HEK293T (cell line): ENCODE measurements around the gene ENTPD8.

Experiments
- CTCF ChIA-PET: fragments of 350-600 bp; formaldehyde crosslinking; extraction: SDS; loops from one replicate; lab custom pipeline; 2021; ENCODE audit warnings: antibody characterized with exemption, inconsistent platforms; lab: Yijun Ruan, JAX
- POLR2A ChIA-PET: fragments of 350-600 bp; formaldehyde crosslinking; extraction: SDS; loops from one replicate; lab custom pipeline; 2020; ENCODE audit warnings: antibody characterized with exemption, inconsistent platforms; lab: Yijun Ruan, JAX
- DNase-seq: peaks from one replicate; pipeline ENCODE4 v3.0.0; 2012; ENCODE audit warnings: mixed read lengths; ENCODE audit errors: extremely low spot score
- ARNT ChIP-seq: fragments of 450-650 bp; IDR thresholded peaks from 2 replicates; pipeline ENCODE4 v1.6.1; 2017; ENCODE audit warnings: mild to moderate bottlenecking
- BHLHE40 ChIP-seq: fragments of 450-650 bp; IDR thresholded peaks from 2 replicates; pipeline ENCODE4 v1.6.1; 2016; ENCODE audit warnings: mild to moderate bottlenecking, moderate library complexity, borderline replicate concordance
- CTBP1 ChIP-seq: fragments of 450-650 bp; IDR thresholded peaks from 2 replicates; pipeline ENCODE4 v1.6.1; 2016; ENCODE audit warnings: borderline replicate concordance
- ELF4 ChIP-seq: fragments of 450-650 bp; IDR thresholded peaks from 2 replicates; pipeline ENCODE4 v1.6.1; 2017; ENCODE audit warnings: antibody characterized with exemption
- FOXA1 ChIP-seq: fragments of 450-650 bp; IDR thresholded peaks from 2 replicates; pipeline ENCODE4 v1.6.1; 2016; ENCODE audit warnings: mild to moderate bottlenecking
- FOXK2 ChIP-seq: fragments of 450-650 bp; IDR thresholded peaks from 2 replicates; pipeline ENCODE4 v1.6.1; 2016; ENCODE audit warnings: mild to moderate bottlenecking
- FOXM1 ChIP-seq: fragments of 450-650 bp; IDR thresholded peaks from 2 replicates; pipeline ENCODE4 v1.6.1; 2017; ENCODE audit warnings: mild to moderate bottlenecking, borderline replicate concordance
- HDGF ChIP-seq: fragments of 450-650 bp; IDR thresholded peaks from 2 replicates; pipeline ENCODE4 v1.6.1; 2017; ENCODE audit warnings: antibody characterized with exemption, borderline replicate concordance
- L3MBTL2 ChIP-seq: fragments of 450-650 bp; conservative IDR thresholded peaks from 2 replicates; pipeline ENCODE4 v1.6.1; 2016; ENCODE audit warnings: mild to moderate bottlenecking
- LEF1 ChIP-seq: fragments of 450-650 bp; IDR thresholded peaks from 2 replicates; pipeline ENCODE4 v1.6.1; 2017; ENCODE audit warnings: mild to moderate bottlenecking, borderline replicate concordance
- NFRKB ChIP-seq: fragments of 450-650 bp; IDR thresholded peaks from 2 replicates; pipeline ENCODE4 v1.6.1; 2016; ENCODE audit warnings: mild to moderate bottlenecking, moderate library complexity
- PKNOX1 ChIP-seq: fragments of 450-650 bp; IDR thresholded peaks from 2 replicates; pipeline ENCODE4 v1.6.1; 2016
- SP1 ChIP-seq: fragments of 450-650 bp; IDR thresholded peaks from 2 replicates; pipeline ENCODE4 v1.6.1; 2017
- SUZ12 ChIP-seq: fragments of 450-650 bp; IDR thresholded peaks from 2 replicates; pipeline ENCODE4 v1.6.1; 2016; ENCODE audit warnings: mild to moderate bottlenecking
- TARDBP ChIP-seq: fragments of 450-650 bp; IDR thresholded peaks from 2 replicates; pipeline ENCODE4 v1.6.1; 2016
- ZNF384 ChIP-seq: fragments of 450-650 bp; IDR thresholded peaks from 2 replicates; pipeline ENCODE4 v1.6.1; 2016

ENTPD8 gene

GRCh38 chr9:137437691-137438590 is 3.2 kb downstream of the ENTPD8 start:
- no peak for DNase-seq
- ChIA-PET CTCF (no interaction called here), POLR2A (interaction anchor here (1.1 kb wide), 1 partner anchor 15 kb away, joined by 4 read pairs; the partner anchor contains the start of genes EXD3 and NOXA1)
- no peak for TF ChIP-seq ARNT
- TF ChIP-seq SUZ12 = no peak
- TF ChIP-seq FOXM1 = no peak
- TF ChIP-seq HDGF = no peak
- TF ChIP-seq BHLHE40 = no peak

- ChIA-PET CTCF (no interaction called here), POLR2A (interaction anchor here (1.1 kb wide), 1 partner anchor 14 kb away, joined by 4 read pairs; the partner anchor contains the start of genes EXD3 and NOXA1)
- DNase-seq = no peak
- TF ChIP-seq SUZ12 (no peak), HDGF (no peak), CTBP1 (no peak), FOXM1 (no peak), PKNOX1 (no peak), FOXK2 (no peak), ZNF384 (no peak), NFRKB (no peak), ELF4 (no peak), SP1 (no peak), ARNT (no peak), BHLHE40 (no peak), FOXA1 (no peak), LEF1 (no peak), TARDBP (no peak), L3MBTL2 (no peak)
These were observed 4.2 kb downstream of the ENTPD8 start for GRCh38 chr9:137436761-137437600.

GRCh38 chr9:137435980-137436760 is 5.0 kb downstream of the ENTPD8 start:
- no peak for TF ChIP-seq LEF1
- no peak for TF ChIP-seq FOXA1
- TF ChIP-seq SUZ12 = no peak
- no peak for TF ChIP-seq CTBP1
- no peak for TF ChIP-seq NFRKB
- no peak for TF ChIP-seq PKNOX1
- no peak for TF ChIP-seq SP1
- no peak for TF ChIP-seq FOXM1
- no peak for TF ChIP-seq FOXK2
- TF ChIP-seq TARDBP = no peak
- no peak for TF ChIP-seq L3MBTL2
- no peak for TF ChIP-seq HDGF
- TF ChIP-seq BHLHE40 = no peak
- no peak for TF ChIP-seq ZNF384
- TF ChIP-seq ELF4 = no peak
- TF ChIP-seq ARNT = no peak
- ChIA-PET CTCF (no interaction called here), POLR2A (interaction anchor here (1.3 kb wide), 1 partner anchor 11 kb away, joined by 3 read pairs; no protein-coding TSS in a partner anchor)
- DNase-seq = no peak

GRCh38 chr9:137435381-137435891 is 5.7 kb downstream of the ENTPD8 start:
- ChIA-PET CTCF (no interaction called here), POLR2A (interaction anchor here (1.3 kb wide), 1 partner anchor 10 kb away, joined by 3 read pairs; no protein-coding TSS in a partner anchor)
- DNase-seq = no peak
- TF ChIP-seq PKNOX1 (no peak), FOXA1 (no peak), SUZ12 (no peak), ELF4 (no peak), SP1 (no peak), CTBP1 (no peak), HDGF (no peak), LEF1 (no peak), BHLHE40 (no peak), FOXK2 (no peak), ZNF384 (no peak), FOXM1 (no peak), TARDBP (no peak), L3MBTL2 (no peak), NFRKB (no peak), ARNT (no peak)
